ENCODE results near the gene TRAF5.

The TRAF5 gene

GRCh38 chr1:211292411-211292810, 34.2 kb upstream of the TRAF5 start:
- DNase-seq (ENCODE audit: insufficient read length, low spot score) = no peak
- no peak for TF ChIP-seq CTCF (IDR thresholded peaks at IDR 0.05; ENCODE audit: insufficient read depth, missing control alignments)
- FAIRE-seq = peak; percentile 85

- FAIRE-seq = peak; percentile 70
- no peak for DNase-seq (ENCODE audit: insufficient read length, low spot score)
- no peak for TF ChIP-seq CTCF (IDR thresholded peaks at IDR 0.05; ENCODE audit: insufficient read depth, missing control alignments)
Measured at GRCh38 chr1:211296396-211296795, 30.2 kb upstream of the TRAF5 start.

- FAIRE-seq (no peak), DNase-seq (ENCODE audit: insufficient read length, low spot score) (no peak)
- no peak for TF ChIP-seq CTCF (IDR thresholded peaks at IDR 0.05; ENCODE audit: insufficient read depth, missing control alignments)
Measured at GRCh38 chr1:211305044-211305443, 21.6 kb upstream of the TRAF5 start.

DNA sequence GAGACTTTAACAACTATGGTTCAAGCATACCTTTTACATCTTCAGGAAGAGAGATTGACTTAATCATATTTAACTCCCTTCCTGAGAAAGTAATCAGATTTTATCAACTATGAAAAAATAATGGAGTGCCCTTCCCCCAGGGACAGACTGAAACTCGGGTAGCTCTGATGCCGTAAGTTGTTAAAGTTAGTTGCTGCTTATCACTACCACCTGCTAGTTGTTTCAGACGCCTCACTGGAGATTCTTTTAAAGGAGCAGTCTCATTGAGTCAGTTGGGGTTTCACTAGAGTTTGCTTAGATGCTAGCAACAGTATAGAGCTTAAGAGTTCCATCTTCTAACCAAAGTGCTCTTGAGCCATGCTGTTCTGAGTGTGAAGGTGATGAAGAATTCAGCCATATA, 17.0 kb upstream of the TRAF5 start:
- FAIRE-seq (peak; percentile 70), DNase-seq (ENCODE audit: insufficient read length, low spot score) (no peak)
- TF ChIP-seq CTCF (IDR thresholded peaks at IDR 0.05; ENCODE audit: insufficient read depth, missing control alignments) = no peak

DNA sequence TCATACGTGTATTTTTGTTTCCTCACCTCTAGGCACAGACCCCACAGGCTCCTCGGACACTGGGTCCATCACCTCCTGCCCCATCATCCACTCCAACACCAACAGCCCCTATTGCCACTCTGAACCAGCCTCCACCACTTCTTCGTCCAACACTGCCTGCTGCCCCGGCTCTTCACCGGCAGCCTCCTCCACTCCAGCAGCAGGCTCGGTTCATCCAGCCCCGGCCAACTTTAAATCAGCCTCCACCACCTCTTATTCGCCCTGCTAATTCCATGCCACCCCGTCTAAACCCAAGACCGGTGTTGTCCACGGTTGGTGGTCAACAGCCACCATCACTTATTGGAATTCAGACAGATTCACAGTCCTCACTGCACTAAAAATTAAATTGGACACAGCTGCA, 13.2 kb upstream of the TRAF5 start:
- FAIRE-seq = no peak

GRCh38 chr1:211318576-211319280, 7.9 kb upstream of the TRAF5 start:
- no peak for FAIRE-seq

More for the DNA sequence above, 13.2 kb upstream of the TRAF5 start:
- no peak for TF ChIP-seq CTCF (IDR thresholded peaks at IDR 0.05; ENCODE audit: insufficient read depth, missing control alignments)
- DNase-seq (ENCODE audit: insufficient read length, low spot score) = no peak

More at GRCh38 chr1:211318576-211319280, 7.9 kb upstream of the TRAF5 start:
- no peak for DNase-seq (ENCODE audit: insufficient read length, low spot score)
- TF ChIP-seq CTCF (IDR thresholded peaks at IDR 0.05; ENCODE audit: insufficient read depth, missing control alignments) = no peak

Measured in D721Med (cell line).